ENCODE results near the gene TBX10. TPM values are rescaled to one million over a fixed set of nuclear protein-coding genes. Genes with fewer than 3 reads are reported as not detected.

The TBX10 gene
- total RNA-seq, 6 donors from 2014 or later, result not detected

GRCh38 chr11:67636962-67637361, 2.6 kb downstream of the TBX10 start:
- DNase-seq, result no peak
- Histone ChIP-seq H3K36me3 (no peaks in the 10 kb centered on the region), H3K4me1 (peaks cover 0 to 6% (median 0%) of the 10 kb centered on the region in 4 donors), H3K27me3 (peaks cover 0 to 6% (median 0%) of the 10 kb centered on the region in 4 donors), H3K9me3 (no peaks in the 10 kb centered on the region), H3K27ac (no peak overlapping the region), H3K4me3 (no peak overlapping the region)
- no peak for TF ChIP-seq POLR2A (IDR thresholded peaks at IDR 0.05)
- no peak for TF ChIP-seq POLR2AphosphoS5 (IDR thresholded peaks at IDR 0.05)
- no peak for TF ChIP-seq EP300 (IDR thresholded peaks at IDR 0.05)
- no peak for TF ChIP-seq CTCF (IDR thresholded peaks at IDR 0.05)
- no peak for ATAC-seq (ENCODE audit: low FRiP score in 2 of 2)
- WGBS, 2 donors, result 74 to 81% methylated on average over 6 of the region's 6 CpGs

GRCh38 chr11:67635231-67635521, 4.4 kb downstream of the TBX10 start:
- DNase-seq, result no peak
- H3K9me3 ChIP-seq, result no peaks in the 10 kb centered on the region
- no peak overlapping the region for H3K4me3 ChIP-seq
- peaks cover 6 to 13% (median 7%) of the 10 kb centered on the region in 4 donors for H3K4me1 ChIP-seq
- WGBS, 2 donors, result 86 to 92% methylated on average over 3 to 4 of the region's 4 CpGs
- no peaks in the 10 kb centered on the region for H3K36me3 ChIP-seq
- peaks cover 0 to 6% (median 0%) of the 10 kb centered on the region in 4 donors for H3K27me3 ChIP-seq
- no peak for TF ChIP-seq POLR2AphosphoS5 (IDR thresholded peaks at IDR 0.05)
- no peak overlapping the region for H3K27ac ChIP-seq
- no peak for ATAC-seq (ENCODE audit: low FRiP score in 2 of 2)

- Histone ChIP-seq H3K27me3 (peaks cover 0 to 2% (median 0%) of the 10 kb centered on the region in 4 donors), H3K4me1 (peaks cover 6 to 9% (median 8%) of the 10 kb centered on the region in 4 donors), H3K27ac (no peak overlapping the region), H3K36me3 (no peaks in the 10 kb centered on the region), H3K9me3 (no peaks in the 10 kb centered on the region), H3K4me3 (no peak overlapping the region)
- TF ChIP-seq POLR2A (IDR thresholded peaks at IDR 0.05) (no peak), EP300 (IDR thresholded peaks at IDR 0.05) (no peak), POLR2AphosphoS5 (IDR thresholded peaks at IDR 0.05) (no peak), CTCF (IDR thresholded peaks at IDR 0.05) (no peak)
- peak in 1 of 2 donors; percentile 64 for DNase-seq
- ATAC-seq (ENCODE audit: low FRiP score in 2 of 2), result no peak
- 77% methylated on average over 12 of the region's 20 CpGs; no CpG with 5 or more reads in 1 of the 2 donors for WGBS, 2 donors
Observed at GRCh38 chr11:67634366-67635230, 5.0 kb downstream of the TBX10 start.

- H3K27me3 ChIP-seq, result no peaks in the 10 kb centered on the region
- no peak overlapping the region for H3K27ac ChIP-seq
- H3K9me3 ChIP-seq, result no peaks in the 10 kb centered on the region
- no peaks in the 10 kb centered on the region for H3K36me3 ChIP-seq
- no peak for ATAC-seq (ENCODE audit: low FRiP score in 2 of 2)
- H3K4me1 ChIP-seq, result peaks cover 8 to 16% (median 14%) of the 10 kb centered on the region in 4 donors
- 82 to 88% methylated on average over 16 to 17 of the region's 22 CpGs for WGBS, 2 donors
- DNase-seq, result peak in 1 of 2 donors; percentile 74
- H3K4me3 ChIP-seq, result no peak overlapping the region
- TF ChIP-seq POLR2AphosphoS5 (IDR thresholded peaks at IDR 0.05) (no peak), CTCF (IDR thresholded peaks at IDR 0.05) (no peak), EP300 (IDR thresholded peaks at IDR 0.05) (no peak), POLR2A (IDR thresholded peaks at IDR 0.05) (no peak)
Observed at GRCh38 chr11:67633758-67634365, 5.7 kb downstream of the TBX10 start.

- no peaks in the 10 kb centered on the region for H3K27me3 ChIP-seq
- ATAC-seq (ENCODE audit: low FRiP score in 2 of 2) (no peak), DNase-seq (no peak)
- no peak overlapping the region for H3K27ac ChIP-seq
- 93% methylated on average over 26 to 30 of the region's 30 CpGs for WGBS, 2 donors
- no peaks in the 10 kb centered on the region for H3K36me3 ChIP-seq
- TF ChIP-seq POLR2A (IDR thresholded peaks at IDR 0.05), result no peak
- TF ChIP-seq CTCF (IDR thresholded peaks at IDR 0.05), result no peak
- no peak for TF ChIP-seq EP300 (IDR thresholded peaks at IDR 0.05)
- TF ChIP-seq POLR2AphosphoS5 (IDR thresholded peaks at IDR 0.05), result no peak
- peaks cover 8 to 21% (median 17%) of the 10 kb centered on the region in 4 donors for H3K4me1 ChIP-seq
- no peaks in the 10 kb centered on the region for H3K9me3 ChIP-seq
- H3K4me3 ChIP-seq, result no peak overlapping the region
Observed at GRCh38 chr11:67632982-67633755, 6.4 kb downstream of the TBX10 start.

All from upper lobe of left lung (tissue), 6 donors.